ENCODE measurements around the gene SUGP1. TPM values are rescaled to one million over a fixed set of nuclear protein-coding genes. Genes with fewer than 3 reads are reported as not detected.

The SUGP1 gene
- total RNA-seq, 8 experiments from 2014 or later, result 27.6 to 66.0 (median 42.5) TPM

DNA sequence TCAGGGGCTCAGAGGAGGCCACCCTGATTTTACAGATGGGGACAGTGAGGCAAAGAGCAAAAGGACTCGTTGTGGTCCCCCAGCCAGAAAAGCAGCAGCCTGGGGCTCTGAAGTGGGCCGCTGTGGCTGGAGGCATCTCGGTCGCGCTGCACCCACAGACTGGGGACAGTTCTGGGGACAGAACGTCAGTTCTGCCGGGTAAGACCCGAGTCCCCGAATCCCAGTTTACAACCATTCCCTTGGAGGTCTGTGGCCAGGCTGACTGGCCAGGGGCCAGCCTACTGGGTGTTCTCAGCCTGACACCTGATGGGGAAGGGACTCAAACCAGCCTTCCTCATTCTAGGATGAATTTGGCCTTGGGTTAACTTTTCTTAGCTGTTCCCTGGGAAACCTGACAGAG, 14.1 kb downstream of the SUGP1 start:
- in situ Hi-C loops (cut with MboI; ENCODE audit: low pct_unique_long_range_greater_than_20kb in 2 of 9, low sequenced_read_pairs in 9 of 9, unreplicated experiment in 9 of 9), result no loop called here
- no peak for ATAC-seq (replicated peaks in 6 of 8)
- Histone ChIP-seq H3K4me1 (replicated peaks in 1 of 2) (no peaks in the 10 kb centered on the region), H3K27ac (no peak overlapping the region), H3K4me3 (no peak overlapping the region)
- 80 to 100% (median 90%) methylated on average over 1 to 2 of the region's 9 CpGs; no CpG with 5 or more reads in 5 of the 10 experiments for WGBS, 10 experiments

DNA sequence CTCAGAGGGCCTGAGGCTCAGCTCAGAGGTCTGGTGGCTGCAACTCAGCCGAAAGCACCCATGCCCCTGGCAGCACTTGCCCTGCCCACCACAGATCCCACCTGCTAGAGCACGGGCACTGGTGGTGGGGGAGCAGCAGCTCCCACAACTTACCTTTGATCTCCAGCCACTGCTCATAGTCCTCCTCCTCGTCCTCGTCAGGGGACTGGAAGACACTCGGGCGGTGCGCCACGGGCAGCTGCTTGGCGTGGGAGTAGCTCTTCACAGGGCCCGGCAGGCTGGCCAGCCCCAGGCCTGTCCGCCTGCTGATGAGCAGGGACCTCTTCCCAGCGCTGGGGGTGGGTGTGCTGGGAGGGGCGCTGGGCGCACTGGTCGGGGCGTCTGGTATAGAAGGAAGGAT, 14.6 kb downstream of the SUGP1 start:
- no peak for ATAC-seq (replicated peaks in 6 of 8)
- no peaks in the 10 kb centered on the region for H3K4me1 ChIP-seq (replicated peaks in 1 of 2)
- in situ Hi-C loops (cut with MboI; ENCODE audit: low pct_unique_long_range_greater_than_20kb in 2 of 9, low sequenced_read_pairs in 9 of 9, unreplicated experiment in 9 of 9), result no loop called here
- 60 to 86% methylated on average over 1 to 4 of the region's 16 CpGs; no CpG with 5 or more reads in 8 of the 10 experiments for WGBS, 10 experiments
- H3K27ac ChIP-seq, result no peak overlapping the region
- no peak overlapping the region for H3K4me3 ChIP-seq

GRCh38 chr19:19305066-19305465, 15.2 kb downstream of the SUGP1 start:
- in situ Hi-C loops (cut with MboI; ENCODE audit: low pct_unique_long_range_greater_than_20kb in 2 of 9, low sequenced_read_pairs in 9 of 9, unreplicated experiment in 9 of 9), result no loop called here
- WGBS, 10 experiments, result 87 to 100% (median 100%) methylated on average over 1 to 4 of the region's 10 CpGs; no CpG with 5 or more reads in 6 of the 10 experiments
- no peak for ATAC-seq (replicated peaks in 6 of 8)
- Histone ChIP-seq H3K4me3 (no peak overlapping the region), H3K4me1 (replicated peaks in 1 of 2) (no peaks in the 10 kb centered on the region), H3K27ac (no peak overlapping the region)

DNA sequence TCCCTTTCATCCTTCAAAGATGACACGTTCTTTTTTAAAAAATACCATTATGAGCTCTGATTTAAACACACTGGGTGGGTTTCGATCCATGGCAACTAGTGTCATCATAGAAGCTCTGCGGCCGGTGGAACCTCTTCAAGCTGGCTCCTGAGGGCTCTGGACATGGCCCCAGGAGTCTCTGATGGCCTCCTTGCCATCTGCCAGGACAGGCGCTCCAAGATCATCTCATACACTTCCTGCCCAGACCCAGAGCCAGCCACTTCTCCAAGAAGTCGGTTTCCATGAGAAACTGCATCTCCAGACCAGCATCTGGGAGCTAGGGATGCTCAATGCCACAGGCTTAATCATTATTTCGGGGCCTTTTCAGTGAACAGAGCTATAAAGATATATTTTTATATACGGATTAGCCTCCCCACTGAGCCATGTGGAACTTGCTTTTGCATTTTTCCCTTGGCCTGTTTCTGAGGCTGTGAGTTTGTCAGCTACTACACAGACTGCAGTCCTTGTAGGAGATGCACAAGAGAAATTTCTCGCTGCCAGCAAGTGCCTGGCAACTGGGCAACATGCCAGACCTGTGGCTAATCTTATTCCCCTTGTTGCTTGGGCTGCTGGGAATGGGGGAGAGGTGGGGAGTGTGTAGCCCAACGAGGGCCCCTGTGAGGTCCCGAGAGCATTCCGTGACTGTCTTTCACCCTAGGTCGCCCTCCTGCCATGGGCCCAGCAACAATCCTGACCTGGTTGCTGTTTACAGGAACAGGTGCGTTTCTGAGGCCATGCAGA, 15.9 kb downstream of the SUGP1 start:
- in situ Hi-C loops (cut with MboI; ENCODE audit: low pct_unique_long_range_greater_than_20kb in 2 of 9, low sequenced_read_pairs in 9 of 9, unreplicated experiment in 9 of 9), result no loop called here
- H3K4me3 ChIP-seq, result no peak overlapping the region
- ATAC-seq (replicated peaks in 6 of 8), result peak in 3 of 8 experiments; percentile 14 to 79 (median 22)

DNA sequence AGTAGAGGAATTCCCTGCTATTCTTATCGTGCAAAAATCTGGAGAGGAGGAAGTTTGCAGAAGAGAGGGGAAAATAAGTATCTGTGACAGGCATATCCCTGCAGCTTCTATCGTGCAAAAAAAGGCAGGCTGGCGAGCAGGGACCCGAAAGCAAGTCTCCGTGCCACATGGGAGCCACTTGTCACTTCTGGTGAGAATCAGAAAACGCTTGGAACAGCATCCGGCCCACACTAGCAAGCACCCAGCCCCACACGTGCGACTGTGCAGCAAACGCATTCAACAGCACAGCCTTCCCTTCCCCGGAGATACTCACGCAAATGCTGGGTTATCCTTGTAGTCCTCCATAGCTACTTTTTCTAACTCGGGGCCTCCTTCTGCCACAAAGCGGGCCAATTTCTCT, 16.9 kb downstream of the SUGP1 start:
- Histone ChIP-seq H3K4me1 (replicated peaks in 1 of 2) (no peaks in the 10 kb centered on the region), H3K4me3 (no peak overlapping the region), H3K27ac (no peak overlapping the region)
- 80 to 100% (median 93%) methylated on average over 1 to 11 of the region's 14 CpGs; no CpG with 5 or more reads in 3 of the 10 experiments for WGBS, 10 experiments
- in situ Hi-C loops (cut with MboI; ENCODE audit: low pct_unique_long_range_greater_than_20kb in 2 of 9, low sequenced_read_pairs in 9 of 9, unreplicated experiment in 9 of 9), result no loop called here
- no peak for ATAC-seq (replicated peaks in 6 of 8)

More for the DNA sequence above, 15.9 kb downstream of the SUGP1 start:
- Histone ChIP-seq H3K27ac (no peak overlapping the region), H3K4me1 (replicated peaks in 1 of 2) (no peaks in the 10 kb centered on the region)
- WGBS, 10 experiments, result 78 to 100% (median 92%) methylated on average over 1 to 8 of the region's 14 CpGs; no CpG with 5 or more reads in 3 of the 10 experiments

GRCh38 chr19:19300613-19301012, 19.7 kb downstream of the SUGP1 start:
- in situ Hi-C loops (cut with MboI; ENCODE audit: low pct_unique_long_range_greater_than_20kb in 2 of 9, low sequenced_read_pairs in 9 of 9, unreplicated experiment in 9 of 9), result no loop called here
- 93 to 100% (median 100%) methylated on average over 1 to 3 of the region's 12 CpGs; no CpG with 5 or more reads in 6 of the 10 experiments for WGBS, 10 experiments

DNA sequence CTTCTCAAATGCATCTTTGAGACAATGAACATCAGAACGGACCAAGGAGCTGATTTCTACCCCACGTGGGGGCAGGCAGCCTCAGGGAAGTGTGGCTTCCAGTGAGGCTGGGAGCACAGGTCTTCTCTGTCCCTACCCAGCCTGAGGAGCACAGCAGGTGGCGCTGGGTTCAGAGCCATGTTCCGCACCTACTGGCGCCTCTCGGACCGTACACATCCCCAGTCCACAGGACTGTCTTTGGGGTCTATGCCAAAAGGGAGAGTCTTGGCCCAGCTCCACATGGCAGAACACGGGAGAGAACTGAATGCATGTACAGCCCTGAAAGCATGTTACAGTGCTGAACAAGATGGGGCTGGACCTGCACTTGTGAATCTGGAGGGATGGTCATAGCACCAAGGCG, 22.6 kb downstream of the SUGP1 start:
- Histone ChIP-seq H3K4me3 (no peak overlapping the region), H3K27ac (no peak overlapping the region), H3K4me1 (replicated peaks in 1 of 2) (no peaks in the 10 kb centered on the region)
- no peak for ATAC-seq (replicated peaks in 6 of 8)
- in situ Hi-C loops (cut with MboI; ENCODE audit: low pct_unique_long_range_greater_than_20kb in 2 of 9, low sequenced_read_pairs in 9 of 9, unreplicated experiment in 9 of 9), result no loop called here
- 60 to 100% (median 67%) methylated on average over 1 to 3 of the region's 9 CpGs; no CpG with 5 or more reads in 5 of the 10 experiments for WGBS, 10 experiments

More at GRCh38 chr19:19300613-19301012, 19.7 kb downstream of the SUGP1 start:
- no peak overlapping the region for H3K27ac ChIP-seq
- H3K4me1 ChIP-seq (replicated peaks in 1 of 2), result no peaks in the 10 kb centered on the region
- no peak for ATAC-seq (replicated peaks in 6 of 8)
- H3K4me3 ChIP-seq, result no peak overlapping the region

GRCh38 chr19:19296953-19297689, 23.2 kb downstream of the SUGP1 start:
- Histone ChIP-seq H3K4me3 (no peak overlapping the region), H3K4me1 (replicated peaks in 1 of 2) (no peaks in the 10 kb centered on the region), H3K27ac (no peak overlapping the region)
- in situ Hi-C loops (cut with MboI; ENCODE audit: low pct_unique_long_range_greater_than_20kb in 2 of 9, low sequenced_read_pairs in 9 of 9, unreplicated experiment in 9 of 9), result no loop called here
- ATAC-seq (replicated peaks in 6 of 8), result no peak
- WGBS, 10 experiments, result 93 to 100% (median 98%) methylated on average over 2 to 4 of the region's 19 CpGs; no CpG with 5 or more reads in 6 of the 10 experiments

DNA sequence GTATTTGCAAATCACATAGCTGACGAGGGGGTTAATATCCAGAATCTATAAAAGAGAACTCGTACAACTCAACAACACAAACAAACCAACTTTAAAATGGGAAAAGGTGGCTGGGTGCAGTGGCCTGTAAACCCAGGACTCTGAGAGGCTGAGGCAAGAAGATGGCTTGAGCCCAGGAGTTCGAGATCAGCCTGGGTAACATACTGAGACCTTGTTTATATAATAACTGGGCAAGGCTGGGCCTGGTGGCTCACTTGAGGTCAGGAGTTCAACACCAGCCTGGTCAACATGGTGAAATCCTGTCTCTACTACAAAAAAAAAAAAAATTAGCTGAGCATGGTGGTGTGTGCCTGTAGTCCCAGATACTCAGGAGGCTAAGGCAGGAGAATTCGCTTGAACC, 25.4 kb downstream of the SUGP1 start:
- Histone ChIP-seq H3K4me1 (replicated peaks in 1 of 2) (no peaks in the 10 kb centered on the region), H3K27ac (no peak overlapping the region), H3K4me3 (no peak overlapping the region)
- ATAC-seq (replicated peaks in 6 of 8), result no peak
- in situ Hi-C loops (cut with MboI; ENCODE audit: low pct_unique_long_range_greater_than_20kb in 2 of 9, low sequenced_read_pairs in 9 of 9, unreplicated experiment in 9 of 9), result no loop called here
- 92 to 100% (median 94%) methylated on average over 1 to 4 of the region's 4 CpGs; no CpG with 5 or more reads in 3 of the 10 experiments for WGBS, 10 experiments

GRCh38 chr19:19292607-19293006, 27.7 kb downstream of the SUGP1 start:
- H3K4me1 ChIP-seq (replicated peaks in 1 of 2), result no peaks in the 10 kb centered on the region
- no peak for ATAC-seq (replicated peaks in 6 of 8)
- H3K27ac ChIP-seq, result no peak overlapping the region
- in situ Hi-C loops (cut with MboI; ENCODE audit: low pct_unique_long_range_greater_than_20kb in 2 of 9, low sequenced_read_pairs in 9 of 9, unreplicated experiment in 9 of 9), result no loop called here
- 92 to 100% (median 98%) methylated on average over 2 to 5 of the region's 5 CpGs; no CpG with 5 or more reads in 1 of the 10 experiments for WGBS, 10 experiments
- no peak overlapping the region for H3K4me3 ChIP-seq

DNA sequence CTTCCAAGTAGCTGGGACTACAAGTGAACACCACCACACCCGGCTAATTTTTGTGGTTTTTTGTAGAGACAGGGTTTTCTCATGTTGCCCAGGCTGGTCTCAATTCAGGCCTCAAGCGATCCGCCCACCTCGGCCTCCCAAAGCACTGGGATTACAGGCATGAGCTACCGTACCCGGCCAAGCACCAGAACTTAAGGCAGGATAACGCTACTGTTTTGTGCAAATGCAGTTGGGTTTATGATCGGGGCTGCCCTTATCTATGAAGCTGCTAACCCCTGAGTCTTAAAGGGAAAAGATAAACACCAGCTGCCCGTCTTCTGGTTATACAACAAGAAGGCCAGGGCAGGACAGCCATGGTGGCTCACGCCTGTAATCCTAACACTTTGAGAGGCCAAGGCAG, 34.6 kb downstream of the SUGP1 start:
- Histone ChIP-seq H3K4me1 (replicated peaks in 1 of 2) (no peaks in the 10 kb centered on the region), H3K4me3 (no peak overlapping the region), H3K27ac (no peak overlapping the region)
- no peak for ATAC-seq (replicated peaks in 6 of 8)
- WGBS, 10 experiments, result 80 to 100% (median 100%) methylated on average over 1 to 7 of the region's 10 CpGs; no CpG with 5 or more reads in 4 of the 10 experiments
- in situ Hi-C loops (cut with MboI; ENCODE audit: low pct_unique_long_range_greater_than_20kb in 2 of 9, low sequenced_read_pairs in 9 of 9, unreplicated experiment in 9 of 9), result no loop called here

GRCh38 chr19:19280561-19280960, 39.7 kb downstream of the SUGP1 start:
- Histone ChIP-seq H3K4me1 (replicated peaks in 1 of 2) (no peaks in the 10 kb centered on the region), H3K4me3 (no peak overlapping the region), H3K27ac (no peak overlapping the region)
- no peak for ATAC-seq (replicated peaks in 6 of 8)
- 60 to 100% (median 84%) methylated on average over 2 to 11 of the region's 16 CpGs; no CpG with 5 or more reads in 5 of the 10 experiments for WGBS, 10 experiments
- in situ Hi-C loops (cut with MboI; ENCODE audit: low pct_unique_long_range_greater_than_20kb in 2 of 9, low sequenced_read_pairs in 9 of 9, unreplicated experiment in 9 of 9), result no loop called here

DNA sequence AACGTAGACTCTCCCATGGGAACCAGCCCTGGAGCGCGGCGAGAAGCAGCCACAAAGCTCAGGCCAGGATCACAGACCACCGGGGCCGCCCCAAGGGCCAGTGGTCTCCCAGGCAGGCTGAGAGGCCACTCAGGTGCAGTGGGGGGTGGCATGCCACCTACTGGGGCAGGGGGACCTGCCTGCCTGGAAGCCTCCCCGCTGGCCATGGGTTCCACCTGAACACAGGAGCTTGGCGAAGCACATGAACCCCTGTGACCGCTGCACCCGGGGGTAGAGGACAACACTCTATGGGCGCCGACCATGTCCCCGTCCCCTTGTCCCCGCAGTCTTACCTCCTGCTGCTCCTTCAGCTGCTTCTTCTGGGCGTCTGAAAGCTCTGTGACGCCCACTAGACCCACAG, 40.5 kb downstream of the SUGP1 start:
- in situ Hi-C loops (cut with MboI; ENCODE audit: low pct_unique_long_range_greater_than_20kb in 2 of 9, low sequenced_read_pairs in 9 of 9, unreplicated experiment in 9 of 9), result no loop called here
- Histone ChIP-seq H3K27ac (no peak overlapping the region), H3K4me1 (replicated peaks in 1 of 2) (no peaks in the 10 kb centered on the region), H3K4me3 (no peak overlapping the region)
- 60 to 100% (median 80%) methylated on average over 3 to 5 of the region's 16 CpGs; no CpG with 5 or more reads in 7 of the 10 experiments for WGBS, 10 experiments
- no peak for ATAC-seq (replicated peaks in 6 of 8)
